Spleen (tissue), 7 donors: ENCODE results near the gene CDK2AP2.

Source experiments
- POLR2A ChIP-seq, 3 donors: fragments of 450-650 bp; IDR thresholded peaks; one replicate each; pipeline ENCODE4 v1.5.1; 2017; ENCODE audit warnings: antibody characterized with exemption in 3 of 3, mild to moderate bottlenecking in 1 of 3
- TF ChIP-seq, protein P1 (sequence below), 11 experiments: fragments of 200-600 bp in 7 of 11; fragments of 450-650 bp in 4 of 11; sonication (generic) in 4 of 11; IDR thresholded peaks in 8 of 11; conservative IDR thresholded peaks in 3 of 11; 1 replicate in 7 of 11; 2 replicates in 4 of 11; pipeline versions ENCODE4 v1.4.0 to v1.8.0; 2016 to 2021; ENCODE audit warnings: antibody characterized with exemption in 11 of 11, inconsistent platforms in 4 of 11, mild to moderate bottlenecking in 1 of 11
- donor health status: DM: no; HTN: no; CAD: no; lungs with moderate emphysema.
- donor health status: DM: no; HTN: no; CAD: no.
- donor health status: DM: no; HTN: no; CAD: no.

DNA sequence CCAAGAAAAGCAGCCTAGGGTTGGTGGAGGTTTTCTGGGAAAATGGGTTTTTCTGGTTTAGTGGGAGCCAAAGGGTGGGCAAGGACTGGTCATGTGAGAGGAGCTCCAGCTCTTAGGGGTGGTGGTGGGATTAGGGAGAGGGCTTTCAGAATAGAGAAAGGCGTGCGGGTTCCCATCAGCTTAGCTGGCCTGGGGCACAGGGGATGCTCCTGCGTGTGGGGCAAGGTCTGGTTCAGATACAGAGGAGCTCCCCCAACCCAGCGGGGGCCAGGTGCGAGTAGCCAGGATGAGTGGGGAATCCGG is 39.6 kb downstream of the CDK2AP2 start:
- TF ChIP-seq, protein P1, sequence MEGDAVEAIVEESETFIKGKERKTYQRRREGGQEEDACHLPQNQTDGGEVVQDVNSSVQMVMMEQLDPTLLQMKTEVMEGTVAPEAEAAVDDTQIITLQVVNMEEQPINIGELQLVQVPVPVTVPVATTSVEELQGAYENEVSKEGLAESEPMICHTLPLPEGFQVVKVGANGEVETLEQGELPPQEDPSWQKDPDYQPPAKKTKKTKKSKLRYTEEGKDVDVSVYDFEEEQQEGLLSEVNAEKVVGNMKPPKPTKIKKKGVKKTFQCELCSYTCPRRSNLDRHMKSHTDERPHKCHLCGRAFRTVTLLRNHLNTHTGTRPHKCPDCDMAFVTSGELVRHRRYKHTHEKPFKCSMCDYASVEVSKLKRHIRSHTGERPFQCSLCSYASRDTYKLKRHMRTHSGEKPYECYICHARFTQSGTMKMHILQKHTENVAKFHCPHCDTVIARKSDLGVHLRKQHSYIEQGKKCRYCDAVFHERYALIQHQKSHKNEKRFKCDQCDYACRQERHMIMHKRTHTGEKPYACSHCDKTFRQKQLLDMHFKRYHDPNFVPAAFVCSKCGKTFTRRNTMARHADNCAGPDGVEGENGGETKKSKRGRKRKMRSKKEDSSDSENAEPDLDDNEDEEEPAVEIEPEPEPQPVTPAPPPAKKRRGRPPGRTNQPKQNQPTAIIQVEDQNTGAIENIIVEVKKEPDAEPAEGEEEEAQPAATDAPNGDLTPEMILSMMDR (IDR thresholded peaks at IDR 0.05 in 8 of 11, conservative IDR thresholded peaks at IDR 0.05 in 3 of 11): no peak
- TF ChIP-seq POLR2A (IDR thresholded peaks at IDR 0.05): no peak
